SK-N-MC (cell line): Measurements from ENCODE around the gene PAX6.

Experiments used
- EZH2 ChIP-seq: fragments of 200-600 bp; sonication (generic); IDR thresholded peaks from one replicate; pipeline ENCODE4 v1.6.1; 2017; ENCODE audit warnings: antibody characterized with exemption
- FOXP2 ChIP-seq: optimal IDR thresholded peaks from 2 replicates; pipeline ENCODE3; 2011; ENCODE audit warnings: mild to moderate bottlenecking, moderate library complexity; ENCODE audit not compliant: insufficient read depth; ENCODE audit errors: extremely low read length, control extremely low read depth
- POLR2AphosphoS5 ChIP-seq: IDR thresholded peaks from 2 replicates; pipeline ENCODE4 v1.6.1; 2012; ENCODE audit warnings: mild to moderate bottlenecking, low read depth, low read length, borderline replicate concordance

- TF ChIP-seq POLR2AphosphoS5 (no peak), EZH2 (no peak), FOXP2 (no peak)
Measured at GRCh38 chr11:31850365-31850764, 39.2 kb upstream of the PAX6 start.
